Adrenal gland (tissue), 12 donors: ENCODE measurements around the gene TIGD1. TPM values are rescaled to one million over a fixed set of nuclear protein-coding genes. Genes with fewer than 3 reads are reported as not detected.
A peak's percentile ranks its signal among the peaks of the same experiment; 100 is the strongest.

ENCODE experiments used
- DNase-seq, 7 donors: peaks; one replicate each; pipeline ENCODE4 v3.0.0-alpha.2; 2019 to 2020
- H3K27ac ChIP-seq, 5 donors: fragments of 200-600 bp; sonication (generic) in 4 of 5; 1 replicate in 3 of 5; 2 replicates in 2 of 5; pipeline versions ENCODE4 v1.5.1 to v1.8.0; 2016 to 2020; ENCODE audit warnings: mild to moderate bottlenecking in 1 of 5
- H3K27me3 ChIP-seq: fragments of 200-600 bp; 2 replicates; pipeline ENCODE4 v1.8.0; 2021
- H3K36me3 ChIP-seq, 2 donors: fragments of 200-600 bp; replicated peaks in 1 of 2; 1 replicate in 1 of 2; 2 replicates in 1 of 2; pipeline versions ENCODE4 v1.5.1 to v1.8.0; 2018 to 2022
- H3K4me1 ChIP-seq, 2 donors: fragments of 200-600 bp; replicated peaks in 1 of 2; 1 replicate in 1 of 2; 2 replicates in 1 of 2; pipeline versions ENCODE4 v1.5.1 to v1.8.0; 2018 to 2021
- H3K4me3 ChIP-seq, 4 donors: fragments of 200-600 bp; sonication (generic) in 3 of 4; one replicate each; pipeline ENCODE4 v1.5.1; 2016 to 2018
- H3K9me3 ChIP-seq, 3 donors: fragments of 200-600 bp; sonication (generic) in 1 of 3; replicated peaks in 1 of 3; 1 replicate in 2 of 3; 2 replicates in 1 of 3; pipeline versions ENCODE4 v1.5.1 to v1.8.0; 2016 to 2021
- CTCF ChIP-seq, 6 experiments: fragments of 450-650 bp in 4 of 6; fragments of 200-600 bp in 2 of 6; sonication (generic) in 1 of 6; IDR thresholded peaks; 1 replicate in 5 of 6; 2 replicates in 1 of 6; pipeline versions ENCODE4 v1.5.1 to v1.8.0; 2016 to 2021; ENCODE audit warnings: antibody characterized with exemption in 6 of 6, mild to moderate bottlenecking in 2 of 6, moderate library complexity in 1 of 6
- POLR2A ChIP-seq, 2 donors: fragments of 450-650 bp; IDR thresholded peaks; one replicate each; pipeline ENCODE4 v1.6.1; 2017; ENCODE audit warnings: antibody characterized with exemption in 2 of 2, mild to moderate bottlenecking in 2 of 2, moderate library complexity in 1 of 2
- WGBS, 4 donors: extraction: QIAGEN DNeasy Blood & Tissue Kit in 2 of 4; methylation state at CpG; one replicate each; pipeline versions ENCODE4 v1.1.5 to v1.1.7; 2013 to 2017; 5-methylcytosine and 5-hydroxymethylcytosine counted together
- intact Hi-C, 2 donors: fragments of 100-400 bp; cut with DNase I; formaldehyde crosslinking; loops; one replicate each; pipeline versions ENCODE4 v1.14.1 to v1.15.0; 2022 to 2023
- polyA plus RNA-seq, 3 donors: library from polyadenylated mRNA; stranded (reverse); fragments of 200-250 nt in 2 of 3; fragments of 350-450 nt in 1 of 3; fragmentation: Illumina TruSeq in 1 of 3; extraction: RNeasy Lipid Tissue Mini Kit (QIAGEN cat#74804) in 1 of 3; gene quantifications; one replicate each; pipeline ENCODE4 v1.2.3, GENCODE V29; 2013 to 2014
- total RNA-seq, 9 donors: library from RNA; depleted of rRNA in 4 of 9; stranded (reverse); fragments of >200 nt in 4 of 9; fragments of 120-200 nt in 1 of 9; fragmentation: NEBNext Ultra II Directional in 1 of 9; extraction: Animal tissue kit (Norgen Biotek cat#: 25700) in 1 of 9; gene quantifications; one replicate each; pipeline versions ENCODE4 v1.1.0 to v1.2.4, GENCODE V29; 2013 to 2023
- donor health status: healthy with polysubstance abuse.
- donor health status: Bipolar disorder and iron deficiency.
- donor health status: DM: yes; HTN: yes; CAD: no.
- donor health status: DM: no; HTN: no; CAD: no.
- donor health status: DM: no; HTN: no; CAD: no.
- donor health status: DM: yes; HTN: yes; CAD: no.

The TIGD1 gene
- total and polyA plus RNA-seq, 12 donors, result 2.2 to 20.5 (median 4.4) TPM

- peaks cover 3 to 7% of the 10 kb centered on the region in 2 donors for H3K4me1 ChIP-seq
- peaks cover under 1% of the 10 kb centered on the region for H3K27me3 ChIP-seq
- peak in 1 of 7 donors; percentile 5 for DNase-seq
- intact Hi-C loops, result no loop called here
- TF ChIP-seq POLR2A (IDR thresholded peaks at IDR 0.05) (no peak), CTCF (IDR thresholded peaks at IDR 0.05) (no peak)
- H3K36me3 ChIP-seq, result no peaks in the 10 kb centered on the region
- no peak overlapping the region for H3K27ac ChIP-seq
- WGBS, 4 donors, result 91 to 96% (median 94%) methylated on average over 6 of the region's 6 CpGs
- H3K4me3 ChIP-seq, result no peak overlapping the region
- no peaks in the 10 kb centered on the region for H3K9me3 ChIP-seq
These were observed 5.7 kb downstream of the TIGD1 start for GRCh38 chr2:232544674-232545073.

- H3K4me1 ChIP-seq, result peaks cover 0 to under 1% of the 10 kb centered on the region in 2 donors
- TF ChIP-seq POLR2A (IDR thresholded peaks at IDR 0.05) (no peak), CTCF (IDR thresholded peaks at IDR 0.05) (no peak)
- 89 to 93% (median 91%) methylated on average over 15 to 19 of the region's 19 CpGs for WGBS, 4 donors
- intact Hi-C loops, result no loop called here
- peak in 1 of 7 donors; percentile 13 for DNase-seq
- no peaks in the 10 kb centered on the region for H3K9me3 ChIP-seq
- H3K27me3 ChIP-seq, result peaks cover 5% of the 10 kb centered on the region
- H3K36me3 ChIP-seq, result no peaks in the 10 kb centered on the region
- no peak overlapping the region for H3K27ac ChIP-seq
- H3K4me3 ChIP-seq, result no peak overlapping the region
These were observed 6.3 kb downstream of the TIGD1 start for GRCh38 chr2:232543928-232544631.

- no peak for TF ChIP-seq POLR2A (IDR thresholded peaks at IDR 0.05)
- no peak for TF ChIP-seq CTCF (IDR thresholded peaks at IDR 0.05)
- Histone ChIP-seq H3K4me1 (no peaks in the 10 kb centered on the region), H3K27me3 (peaks cover 5% of the 10 kb centered on the region), H3K4me3 (no peak overlapping the region), H3K27ac (no peak overlapping the region), H3K9me3 (no peaks in the 10 kb centered on the region), H3K36me3 (no peaks in the 10 kb centered on the region)
- peak in 2 of 7 donors; percentile 10 to 12 for DNase-seq
- 89 to 97% (median 92%) methylated on average over 13 to 14 of the region's 14 CpGs for WGBS, 4 donors
- intact Hi-C loops, result no loop called here
These were observed 6.9 kb downstream of the TIGD1 start for GRCh38 chr2:232543491-232543890.

- peak in 1 of 7 donors; percentile 8 for DNase-seq
- intact Hi-C loops, result no loop called here
- no peaks in the 10 kb centered on the region for H3K36me3 ChIP-seq
- H3K4me1 ChIP-seq, result no peaks in the 10 kb centered on the region
- 86 to 93% (median 90%) methylated on average over 15 to 20 of the region's 20 CpGs for WGBS, 4 donors
- H3K27me3 ChIP-seq, result peaks cover 5% of the 10 kb centered on the region
- H3K9me3 ChIP-seq, result no peaks in the 10 kb centered on the region
- no peak for TF ChIP-seq POLR2A (IDR thresholded peaks at IDR 0.05)
- TF ChIP-seq CTCF (IDR thresholded peaks at IDR 0.05), result no peak
- H3K27ac ChIP-seq, result no peak overlapping the region
- H3K4me3 ChIP-seq, result no peak overlapping the region
These were observed 7.5 kb downstream of the TIGD1 start for GRCh38 chr2:232542715-232543467.
